GM23338 (cell line): Measurements from ENCODE around the gene PHACTR1.

Experiments used
- CTCF ChIP-seq, 2 experiments: fragments of 200-600 bp in 1 of 2; sonication (generic) in 1 of 2; conservative IDR thresholded peaks; 2 replicates each; pipeline versions ENCODE4 v1.5.1 to v1.6.1; 2016 to 2017; ENCODE audit warnings: antibody characterized with exemption in 2 of 2, low read depth in 2 of 2, mild to moderate bottlenecking in 2 of 2, moderate library complexity in 1 of 2
- EZH2 ChIP-seq: fragments of 200-600 bp; sonication (generic); IDR thresholded peaks from one replicate; pipeline ENCODE4 v1.8.0; 2017; ENCODE audit warnings: antibody characterized with exemption, mild to moderate bottlenecking, low read depth; ENCODE audit not compliant: unreplicated experiment
- EZH2phosphoT487 ChIP-seq: fragments of 200-600 bp; sonication (generic); IDR thresholded peaks from one replicate; pipeline ENCODE4 v1.8.1; 2018; ENCODE audit warnings: antibody characterized with exemption; ENCODE audit not compliant: unreplicated experiment
- JUNB ChIP-seq: IDR thresholded peaks from one replicate; pipeline ENCODE4 v1.6.1; 2016; ENCODE audit warnings: antibody characterized with exemption; ENCODE audit not compliant: unreplicated experiment

GRCh38 chr6:13012977-13013680 is 296.6 kb downstream of the PHACTR1 start:
- TF ChIP-seq CTCF (conservative IDR thresholded peaks at IDR 0.05; ENCODE audit: low read depth in 2 of 2) (no peak), EZH2 (no peak), JUNB (no peak), EZH2phosphoT487 (no peak)
